Activated CD8-positive, alpha-beta memory T cell treated with anti-CD3 and anti-CD28 coated beads, Interleukin-2, amount 50 U/mL, for 48 hours (primary cell): Measurements from ENCODE around the gene NOL4.

Experiments used
- DNase-seq: peaks from one replicate; pipeline ENCODE4 v3.0.0-alpha.2; 2020

NOL4 gene

DNA sequence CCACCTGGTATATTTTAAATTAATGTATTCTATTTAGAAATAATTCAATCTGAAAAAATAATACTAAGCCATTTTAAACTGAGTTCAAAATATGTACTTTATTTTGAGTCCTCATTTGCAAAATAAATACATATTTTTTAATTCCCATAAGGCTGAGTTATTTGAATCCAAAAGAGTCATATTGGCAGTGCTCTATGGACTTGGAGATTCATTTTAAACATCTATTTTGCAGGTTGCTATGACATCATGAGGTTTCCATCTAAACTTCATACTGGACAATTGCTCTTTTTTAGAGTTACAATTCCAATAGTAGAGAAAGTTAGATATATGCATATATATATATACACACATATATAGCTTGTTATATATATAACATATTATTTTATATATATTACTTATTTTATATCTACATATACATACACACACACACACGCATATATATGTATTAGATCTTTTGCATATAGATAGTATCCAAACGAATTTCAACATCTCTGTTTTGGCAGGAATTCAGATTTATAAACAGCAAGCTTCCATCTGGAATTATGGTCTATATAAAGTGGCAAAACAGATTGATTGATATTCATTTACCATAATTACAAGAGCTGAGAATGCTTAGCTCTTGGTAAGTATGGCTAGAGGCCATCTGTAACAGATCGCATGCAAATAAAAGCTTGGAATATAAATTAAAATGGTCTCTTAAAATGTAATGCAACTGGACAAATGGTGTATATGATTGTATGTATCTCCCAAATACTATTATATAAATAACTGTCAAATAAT lies 34.9 kb downstream of the NOL4 start:
- DNase-seq, result no peak
